Coronary artery (tissue), 2 donors: Measurements from ENCODE around the gene ENO2.

Source experiments
- DNase-seq: peaks from one replicate; pipeline ENCODE4 v3.0.0-alpha.2; 2017; ENCODE audit warnings: low spot score
- H3K27ac ChIP-seq, 2 donors: fragments of 200-600 bp; sonication (generic); one replicate each; pipeline ENCODE4 v1.5.1; 2016 to 2019
- H3K4me3 ChIP-seq: fragments of 200-600 bp; sonication (generic); 2 replicates; pipeline ENCODE4 v1.5.1; 2016; ENCODE audit warnings: mild to moderate bottlenecking, moderate library complexity
- TF ChIP-seq, protein P1 (sequence below): fragments of 200-600 bp; sonication (generic); IDR thresholded peaks from one replicate; pipeline ENCODE4 v1.5.1; 2019; ENCODE audit warnings: antibody characterized with exemption

ENO2 gene

GRCh38 chr12:6967651-6968100, 53.3 kb downstream of the ENO2 start:
- DNase-seq, result no peak
- Histone ChIP-seq H3K27ac (no peak overlapping the region), H3K4me3 (no peak overlapping the region)
- TF ChIP-seq, protein P1, sequence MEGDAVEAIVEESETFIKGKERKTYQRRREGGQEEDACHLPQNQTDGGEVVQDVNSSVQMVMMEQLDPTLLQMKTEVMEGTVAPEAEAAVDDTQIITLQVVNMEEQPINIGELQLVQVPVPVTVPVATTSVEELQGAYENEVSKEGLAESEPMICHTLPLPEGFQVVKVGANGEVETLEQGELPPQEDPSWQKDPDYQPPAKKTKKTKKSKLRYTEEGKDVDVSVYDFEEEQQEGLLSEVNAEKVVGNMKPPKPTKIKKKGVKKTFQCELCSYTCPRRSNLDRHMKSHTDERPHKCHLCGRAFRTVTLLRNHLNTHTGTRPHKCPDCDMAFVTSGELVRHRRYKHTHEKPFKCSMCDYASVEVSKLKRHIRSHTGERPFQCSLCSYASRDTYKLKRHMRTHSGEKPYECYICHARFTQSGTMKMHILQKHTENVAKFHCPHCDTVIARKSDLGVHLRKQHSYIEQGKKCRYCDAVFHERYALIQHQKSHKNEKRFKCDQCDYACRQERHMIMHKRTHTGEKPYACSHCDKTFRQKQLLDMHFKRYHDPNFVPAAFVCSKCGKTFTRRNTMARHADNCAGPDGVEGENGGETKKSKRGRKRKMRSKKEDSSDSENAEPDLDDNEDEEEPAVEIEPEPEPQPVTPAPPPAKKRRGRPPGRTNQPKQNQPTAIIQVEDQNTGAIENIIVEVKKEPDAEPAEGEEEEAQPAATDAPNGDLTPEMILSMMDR, result no peak

DNA sequence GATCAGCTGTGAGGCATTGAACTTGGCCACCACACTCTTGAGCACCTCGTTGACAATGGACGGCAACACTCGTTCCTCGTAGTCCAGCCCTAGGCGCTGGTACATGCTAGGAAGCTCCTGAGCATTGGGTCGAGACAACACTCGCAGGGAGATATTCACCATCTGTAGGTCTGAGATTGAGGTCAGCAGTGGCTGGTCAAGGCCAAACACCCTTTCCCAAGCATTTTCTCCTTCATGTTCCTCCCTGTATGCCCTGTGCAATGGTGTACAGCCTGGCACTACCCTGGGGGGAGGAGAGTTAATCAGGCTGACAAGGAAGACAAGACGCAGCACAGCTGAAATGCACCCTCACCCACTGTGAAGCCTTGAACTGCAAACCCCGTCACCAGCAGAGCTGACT, 54.0 kb downstream of the ENO2 start:
- TF ChIP-seq, protein P1, result no peak
- Histone ChIP-seq H3K27ac (no peak overlapping the region), H3K4me3 (peak overlapping the region; percentile 85)
- no peak for DNase-seq

DNA sequence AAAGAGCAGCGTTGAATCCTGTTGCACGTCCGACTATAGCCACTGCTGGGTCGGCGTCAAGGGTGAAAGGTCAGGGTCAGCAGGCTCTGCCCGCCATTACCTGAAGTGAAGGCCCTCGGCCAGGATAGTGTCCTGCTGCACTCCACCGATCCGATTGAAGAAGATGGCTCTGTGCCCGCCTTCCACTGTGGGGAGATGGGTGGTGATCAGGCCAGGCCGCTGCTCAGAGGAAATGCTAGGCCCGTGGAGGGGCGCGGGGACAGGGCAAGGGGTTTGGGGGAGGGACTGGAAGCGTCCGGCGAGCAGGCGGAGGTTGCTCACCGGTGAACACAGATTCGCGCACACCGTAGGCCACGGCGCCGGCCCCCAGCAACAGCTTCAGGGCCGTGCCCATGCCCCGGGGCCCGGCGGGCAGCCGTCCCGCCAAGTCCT, 55.7 kb downstream of the ENO2 start:
- DNase-seq, result no peak
- Histone ChIP-seq H3K27ac (peak overlapping the region; percentile 89 to 93), H3K4me3 (peak overlapping the region; percentile 85)
- TF ChIP-seq, protein P1, result no peak
